ENCODE measurements around the gene IRS4.

- TF ChIP-seq CTCF (IDR thresholded peaks at IDR 0.05) (no peak), POLR2A (IDR thresholded peaks at IDR 0.05) (no peak)
Measured at GRCh38 chrX:108701633-108702032, 34.7 kb downstream of the IRS4 start.

Measured in Peyer's patch (tissue), 4 donors.